GM18502 (cell line): ENCODE results near the gene POLR1B.

Experiments
- ATAC-seq: cut with Tn5 transposase; IDR thresholded peaks from one replicate; pipeline ENCODE4 v1.9.1; 2021; ENCODE audit warnings: mild to moderate bottlenecking; ENCODE audit not compliant: unreplicated experiment, poor library complexity

POLR1B gene

DNA sequence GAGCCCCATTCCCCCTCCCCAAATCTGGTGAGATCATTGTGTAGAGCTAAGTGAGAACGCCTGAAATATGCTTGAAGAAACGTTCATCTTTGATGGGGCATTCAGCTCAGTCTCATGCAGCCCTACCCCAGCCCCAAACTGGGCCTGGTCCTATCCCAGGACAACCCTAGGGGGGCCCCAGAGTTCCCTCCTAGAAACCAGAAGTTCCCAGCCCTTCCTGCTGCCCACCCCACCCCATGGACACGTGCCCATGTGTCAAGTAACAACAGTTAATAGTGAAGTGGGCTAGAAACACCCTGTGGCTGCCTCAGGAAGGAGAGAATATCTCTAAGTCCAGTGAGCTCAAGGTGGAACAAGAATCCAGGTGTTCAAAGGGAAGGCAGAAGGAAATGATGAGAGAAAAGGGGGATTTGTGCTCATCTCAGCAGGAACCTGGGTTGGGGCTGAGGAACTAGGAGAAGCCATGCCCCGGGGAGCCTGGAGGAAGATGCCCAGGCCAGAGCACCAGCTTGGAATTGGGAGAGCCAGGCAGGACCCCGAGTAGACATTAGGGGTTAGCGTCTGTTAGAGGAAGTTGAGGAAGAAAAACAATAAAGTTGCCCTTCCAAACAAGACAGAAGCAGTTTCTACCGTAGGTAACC, 83.3 kb downstream of the POLR1B start:
- no peak for ATAC-seq

DNA sequence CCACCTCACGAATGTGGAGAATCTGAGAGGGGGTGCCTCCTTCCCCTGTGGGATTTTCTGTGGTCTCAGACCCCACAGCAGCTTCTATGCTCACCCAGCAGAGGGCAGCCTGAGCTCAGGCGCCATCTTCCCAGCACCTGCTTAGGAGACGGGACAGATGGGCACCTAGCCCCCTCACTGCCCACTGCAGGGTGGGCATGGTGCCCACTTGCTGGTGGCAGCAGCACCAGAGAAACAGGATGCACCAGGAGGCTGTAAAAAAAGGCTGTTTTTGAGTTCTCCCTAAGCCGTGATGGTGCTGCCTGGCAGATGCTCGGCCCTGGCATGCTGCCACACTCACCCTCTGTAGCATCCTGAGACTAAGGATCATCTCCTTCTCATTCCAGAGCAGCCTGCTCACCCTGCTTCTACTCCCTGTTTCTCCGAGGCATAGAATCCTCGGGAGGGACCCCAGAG, 84.4 kb downstream of the POLR1B start:
- peak; percentile 60 for ATAC-seq
